HG02981 (cell line): Measurements from ENCODE around the gene LCN2.
A peak's percentile ranks its signal among the peaks of the same experiment; 100 is the strongest.

ENCODE experiments used
- ATAC-seq: cut with Tn5 transposase; IDR thresholded peaks from one replicate; pipeline ENCODE4 v1.9.1; 2021; ENCODE audit warnings: mild to moderate bottlenecking, moderate library complexity; ENCODE audit not compliant: unreplicated experiment

Gene LCN2

DNA sequence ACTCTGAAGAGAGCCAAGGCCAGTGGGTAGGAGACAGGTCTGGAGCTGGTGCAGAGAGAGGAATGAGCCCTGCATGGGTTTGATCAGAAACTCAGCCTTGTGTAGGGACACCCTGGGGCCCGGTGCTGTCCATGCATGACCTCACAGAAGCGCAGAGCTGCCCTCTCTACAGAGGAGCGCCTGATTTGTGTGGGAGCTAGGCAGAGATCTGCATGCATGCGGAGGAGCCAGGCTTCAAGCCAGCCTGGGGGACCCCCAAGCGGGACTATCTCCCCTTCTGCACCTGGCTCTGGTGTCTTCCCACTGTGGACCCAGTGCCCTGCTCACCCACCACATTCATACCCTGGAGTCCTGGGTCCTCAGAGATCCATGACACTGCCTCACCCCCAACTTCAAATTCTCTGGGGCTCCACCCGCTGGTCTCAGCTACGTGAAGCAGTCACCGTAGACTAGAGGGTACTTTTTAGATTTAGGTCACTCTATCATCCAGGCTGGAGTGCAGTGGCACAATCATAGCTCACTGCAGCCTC lies 2.6 kb upstream of the LCN2 start:
- no peak for ATAC-seq

DNA sequence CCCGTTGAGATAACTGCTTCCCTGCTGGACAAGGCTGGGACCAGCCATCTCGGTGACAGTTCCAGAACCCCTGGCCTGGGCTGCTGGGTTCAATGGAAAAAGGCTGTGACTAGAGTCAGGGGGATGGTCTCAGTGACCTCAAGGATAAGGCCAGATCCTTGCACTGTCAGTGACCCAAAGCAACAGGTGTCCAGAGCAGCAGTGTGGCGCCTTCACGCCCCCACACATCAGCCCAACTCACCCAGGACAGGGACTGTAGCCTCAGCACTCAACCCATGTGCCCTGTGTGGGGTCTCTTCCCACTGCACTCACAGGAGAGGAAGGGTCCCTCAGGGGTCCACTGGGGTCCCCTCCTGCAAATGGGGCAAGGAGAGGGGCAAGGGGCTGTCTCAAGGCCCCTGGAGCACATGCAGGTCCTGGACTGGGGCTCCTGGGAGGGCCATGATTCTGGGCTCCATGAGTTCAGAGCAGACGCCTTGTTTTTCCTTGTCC lies 698 bp upstream of the LCN2 start:
- ATAC-seq, result no peak

DNA sequence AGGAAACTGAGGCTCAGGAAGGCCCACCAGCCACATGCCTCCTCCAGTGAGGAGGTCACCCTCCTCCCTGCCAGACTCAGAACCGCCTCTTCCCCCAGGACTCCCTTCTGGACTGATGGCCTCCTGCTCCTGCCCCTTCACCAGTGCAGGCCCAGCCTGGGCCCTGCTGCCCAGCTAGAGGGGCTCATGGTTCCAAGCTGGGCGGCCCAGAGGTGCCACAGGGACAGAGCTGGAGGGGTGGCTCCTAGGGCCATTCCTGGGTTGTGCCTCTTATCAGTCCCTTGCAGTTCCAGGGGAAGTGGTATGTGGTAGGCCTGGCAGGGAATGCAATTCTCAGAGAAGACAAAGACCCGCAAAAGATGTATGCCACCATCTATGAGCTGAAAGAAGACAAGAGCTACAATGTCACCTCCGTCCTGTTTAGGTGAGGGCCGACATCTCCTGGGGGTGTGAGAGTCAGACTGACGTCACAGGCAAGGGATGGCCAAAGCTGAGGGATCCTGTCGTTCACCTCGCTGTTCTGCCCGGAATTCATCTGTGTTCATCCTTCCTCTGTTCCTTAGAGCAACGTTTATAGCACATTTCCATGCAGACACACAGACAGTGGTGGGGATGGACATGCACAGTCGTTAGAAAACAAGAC lies 819 bp downstream of the LCN2 start:
- no peak for ATAC-seq

GRCh38 chr9:128150594-128151308 lies 1.5 kb downstream of the LCN2 start:
- ATAC-seq, result no peak

DNA sequence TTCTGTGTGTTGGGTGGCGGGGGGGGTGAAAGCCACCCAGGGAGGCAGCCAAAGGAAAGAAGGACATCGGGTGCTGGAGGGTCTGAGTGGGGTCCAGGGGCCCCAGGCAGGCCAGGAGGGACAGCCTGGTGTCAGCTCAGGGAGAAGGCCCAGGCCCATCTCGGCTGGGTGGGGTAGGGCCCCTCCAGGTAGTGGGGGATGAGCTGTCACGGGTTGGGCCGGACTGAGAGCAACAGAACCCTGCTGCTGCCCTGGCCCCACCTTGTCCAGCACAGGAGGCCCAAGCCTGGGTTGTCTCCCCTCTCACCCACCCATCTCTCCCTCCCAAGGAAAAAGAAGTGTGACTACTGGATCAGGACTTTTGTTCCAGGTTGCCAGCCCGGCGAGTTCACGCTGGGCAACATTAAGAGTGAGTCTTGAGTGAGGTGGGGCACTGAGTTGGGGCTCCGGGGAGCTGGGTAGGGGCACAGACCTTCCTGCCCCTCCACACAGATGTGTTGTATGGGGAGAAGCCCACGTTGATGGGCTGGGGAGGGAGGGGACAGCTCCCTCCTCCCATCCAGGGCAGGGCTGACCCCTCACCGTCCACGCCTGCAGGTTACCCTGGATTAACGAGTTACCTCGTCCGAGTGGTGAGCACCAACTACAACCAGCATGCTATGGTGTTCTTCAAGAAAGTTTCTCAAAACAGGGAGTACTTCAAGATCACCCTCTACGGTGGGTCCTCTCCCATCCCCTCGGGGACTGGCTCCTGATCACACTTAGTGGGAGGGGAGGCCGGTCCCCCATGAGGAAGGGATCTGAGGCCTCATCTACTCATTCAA lies 2.3 kb downstream of the LCN2 start:
- no peak for ATAC-seq

GRCh38 chr9:128152133-128153059 lies 3.1 kb downstream of the LCN2 start:
- ATAC-seq, result no peak

DNA sequence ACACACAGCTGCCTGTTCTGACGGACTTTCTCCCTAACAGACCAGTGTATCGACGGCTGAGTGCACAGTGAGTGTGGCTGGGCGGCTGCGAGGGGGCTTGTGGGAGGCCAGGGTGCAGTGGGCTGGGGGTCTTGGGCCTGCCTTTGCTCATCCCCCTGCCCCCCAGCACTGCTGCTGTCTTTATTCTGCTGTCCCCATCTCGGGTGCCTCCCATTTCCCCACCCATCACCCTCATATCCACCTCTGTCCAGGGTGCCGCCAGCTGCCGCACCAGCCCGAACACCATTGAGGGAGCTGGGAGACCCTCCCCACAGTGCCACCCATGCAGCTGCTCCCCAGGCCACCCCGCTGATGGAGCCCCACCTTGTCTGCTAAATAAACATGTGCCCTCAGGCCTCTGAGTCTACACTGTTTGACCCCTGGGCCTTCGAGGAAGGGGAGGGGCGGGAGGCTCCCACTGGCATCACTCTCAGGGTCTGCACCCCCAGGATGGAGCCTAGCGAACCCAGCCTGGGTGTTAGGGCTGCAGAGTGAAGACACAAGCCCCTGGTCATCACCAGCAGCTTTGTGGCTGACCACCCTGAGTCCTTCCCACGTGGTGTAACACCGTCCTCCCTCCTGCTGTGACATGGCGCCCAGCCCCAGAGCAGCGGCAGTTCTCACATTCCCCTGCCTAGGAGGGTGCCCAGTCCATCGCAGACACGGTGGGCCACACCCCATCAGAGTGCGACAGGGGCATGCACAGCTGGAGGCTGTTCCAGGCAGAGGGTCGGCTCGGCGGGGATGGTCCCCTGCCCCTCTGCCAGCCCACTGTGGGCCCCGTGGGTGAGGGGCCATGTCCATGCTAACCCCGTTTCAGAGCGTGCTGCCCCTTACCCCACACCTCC lies 4.0 kb downstream of the LCN2 start:
- no peak for ATAC-seq

- no peak for ATAC-seq
Observed at GRCh38 chr9:128153947-128154695, 4.9 kb downstream of the LCN2 start.

- no peak for ATAC-seq
Observed at GRCh38 chr9:128155736-128156500, 6.7 kb downstream of the LCN2 start.

DNA sequence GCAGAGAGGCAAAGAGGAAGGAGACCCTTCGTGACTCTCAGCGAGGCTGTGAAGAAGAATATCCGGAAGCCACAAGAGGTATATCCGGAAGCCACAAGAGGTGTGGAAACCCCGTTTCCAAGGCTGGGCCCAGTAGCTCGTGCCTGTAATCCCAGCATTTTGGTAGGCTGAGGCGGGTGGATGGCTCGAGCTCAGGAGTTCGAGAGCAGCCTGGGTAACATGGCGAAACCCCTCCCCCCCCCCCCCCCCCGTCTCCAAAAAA lies 10.2 kb downstream of the LCN2 start:
- no peak for ATAC-seq

- peak; percentile 72 for ATAC-seq
Observed at GRCh38 chr9:128159784-128160602, 10.7 kb downstream of the LCN2 start, which contains the start of gene BBLN. Gene BBLN (plus strand): TSS chr9:128160265. CDS start chr9:128160408, 143 bp downstream.

- ATAC-seq, result peak; percentile 11
Observed at GRCh38 chr9:128160603-128160987, 11.3 kb downstream of the LCN2 start.

DNA sequence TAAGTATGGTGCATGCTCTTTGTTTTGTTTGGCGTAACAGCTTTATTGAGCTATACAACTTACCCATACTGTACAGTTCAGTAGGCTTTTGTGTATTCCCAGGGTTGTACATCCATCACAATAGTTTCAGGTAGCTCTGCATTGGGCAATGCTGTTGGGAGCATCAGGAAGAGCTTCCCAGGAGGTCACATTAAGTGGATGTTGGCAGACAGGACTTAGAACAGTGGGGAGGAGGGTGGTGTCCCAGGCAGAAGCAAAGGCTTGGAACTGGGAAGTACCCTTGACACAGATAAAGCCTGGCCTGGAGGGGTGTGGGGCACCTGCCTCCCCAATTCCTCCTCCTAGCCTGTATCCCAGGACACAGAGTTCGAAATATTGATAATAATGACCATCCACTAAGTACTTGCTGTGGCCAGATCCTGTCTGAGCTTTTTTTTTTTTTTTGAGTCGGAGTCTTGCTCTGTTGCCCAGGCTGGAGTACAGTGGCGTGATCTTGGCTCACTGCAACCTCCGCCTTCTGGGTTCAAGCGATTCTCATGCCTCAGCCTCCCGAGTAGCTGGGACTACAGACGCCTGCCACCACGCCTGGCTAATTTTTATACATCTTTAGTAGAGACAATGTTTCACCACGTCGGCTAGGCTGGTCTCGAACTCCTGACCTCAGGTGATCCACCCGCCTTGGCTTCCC lies 12.1 kb downstream of the LCN2 start:
- ATAC-seq, result no peak

DNA sequence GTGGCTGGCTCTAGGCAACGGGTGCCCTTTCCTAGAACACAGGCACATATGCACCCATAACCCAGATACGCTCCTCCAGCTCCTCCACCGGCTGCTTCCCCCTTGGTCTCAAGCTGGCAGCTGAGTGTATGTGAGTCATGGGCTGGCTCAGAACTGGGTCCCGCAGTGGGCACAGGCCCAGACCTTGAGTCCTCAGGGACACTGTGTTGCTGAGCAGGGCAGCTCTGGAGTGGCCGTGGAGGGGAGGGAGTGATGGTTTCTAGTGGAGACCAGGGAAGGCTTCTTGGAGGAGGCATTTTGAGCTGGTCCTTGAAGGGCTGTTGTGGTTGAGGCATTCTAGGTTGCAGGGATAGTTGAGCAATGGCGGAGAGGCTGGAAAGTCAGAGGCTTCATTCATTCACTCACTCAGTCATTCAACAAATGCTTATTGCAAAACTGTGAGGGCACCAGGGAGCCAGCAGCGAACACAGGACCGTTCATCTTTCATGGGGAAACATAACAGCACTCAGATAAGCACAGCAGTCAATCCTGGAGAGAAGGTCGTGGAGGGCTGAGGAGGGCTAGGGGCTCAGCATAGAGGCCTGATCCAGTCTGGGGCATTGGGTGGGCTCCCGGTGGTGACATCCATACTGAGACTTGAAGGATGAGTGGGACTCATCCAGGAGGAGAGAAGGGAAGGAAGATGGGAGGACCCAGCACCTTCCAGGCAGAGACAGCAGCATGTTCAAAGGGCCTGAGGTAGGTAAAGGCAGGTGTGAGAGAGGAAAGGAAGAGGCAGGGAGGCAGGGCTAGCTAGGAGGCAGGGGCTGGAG lies 13.2 kb downstream of the LCN2 start:
- no peak for ATAC-seq

DNA sequence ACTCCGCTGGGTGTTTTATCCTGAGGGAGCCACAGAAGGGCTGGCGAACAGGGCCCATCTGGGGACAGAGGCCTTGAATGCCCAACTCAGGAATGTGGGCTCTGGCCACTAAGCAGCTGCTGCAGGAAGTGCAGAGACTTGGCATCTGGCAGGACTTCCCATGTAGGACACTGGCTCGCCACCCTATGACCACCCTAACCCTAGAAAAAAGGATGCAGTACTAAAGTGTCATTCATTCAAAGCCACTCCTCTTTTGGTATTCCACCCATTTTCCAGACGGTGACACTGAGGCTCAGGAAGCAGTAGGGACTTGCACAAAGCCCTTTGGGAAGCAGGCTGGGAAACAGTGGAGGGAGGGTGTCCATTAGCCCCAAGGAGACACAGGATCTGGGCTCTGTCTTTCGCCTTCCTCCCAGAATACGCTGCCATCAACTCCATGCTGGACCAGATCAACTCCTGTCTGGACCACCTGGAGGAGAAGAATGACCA lies 13.8 kb downstream of the LCN2 start:
- no peak for ATAC-seq
